Naive thymus-derived CD4-positive, alpha-beta T cell (primary cell): ENCODE measurements around the gene TRABD2B. TPM values are rescaled to one million over a fixed set of nuclear protein-coding genes. Genes with fewer than 3 reads are reported as not detected.

Source experiments
- ATAC-seq: fragments of 150-1000 bp; cut with Tn5 transposase; 2 replicates; pipeline ENCODE4 v1.10.0; 2021; ENCODE audit warnings: mild to moderate bottlenecking, moderate library complexity
- CTCF ChIA-PET: fragments of 350-600 bp; sonication (Branson Sonifier 250); formaldehyde crosslinking; loops from one replicate; lab custom pipeline; 2021; ENCODE audit warnings: antibody characterized with exemption; lab: Charles Lee
- POLR2A ChIA-PET: fragments of 350-600 bp; sonication (Branson Sonifier 250); formaldehyde crosslinking; loops from one replicate; lab custom pipeline; 2021; ENCODE audit warnings: antibody characterized with exemption, inconsistent platforms; lab: Charles Lee
- DNase-seq, 9 donors: peaks; one replicate each; pipeline versions ENCODE4 v3.0.0 to v3.0.0-alpha.2; 2020 to 2022; ENCODE audit warnings: mixed read lengths in 1 of 9
- H3K27ac ChIP-seq: one replicate; pipeline ENCODE4 v1.7.0; 2013; ENCODE audit warnings: mild to moderate bottlenecking, low read depth, low read length, moderate library complexity
- H3K27me3 ChIP-seq, 2 donors: one replicate each; pipeline ENCODE4 v1.7.0; 2013; ENCODE audit warnings: low read length in 2 of 2, mild to moderate bottlenecking in 2 of 2, moderate library complexity in 2 of 2; ENCODE audit not compliant: control insufficient read depth in 2 of 2, insufficient read depth in 2 of 2
- H3K36me3 ChIP-seq, 3 experiments: 1 replicate in 2 of 3; 2 replicates in 1 of 3; pipeline ENCODE4 v1.7.0; 2013; ENCODE audit warnings: low read length in 3 of 3, mild to moderate bottlenecking in 3 of 3, moderate library complexity in 1 of 3; ENCODE audit not compliant: insufficient read depth in 3 of 3, control insufficient read depth in 2 of 3
- H3K4me1 ChIP-seq, 2 donors: one replicate each; pipeline ENCODE4 v1.7.0; 2013; ENCODE audit warnings: low read length in 2 of 2, mild to moderate bottlenecking in 2 of 2, moderate library complexity in 1 of 2; ENCODE audit not compliant: control insufficient read depth in 2 of 2, insufficient read depth in 2 of 2
- H3K4me3 ChIP-seq: 2 replicates; pipeline ENCODE4 v1.7.0; 2013; ENCODE audit warnings: mild to moderate bottlenecking, low read length
- H3K9me3 ChIP-seq, 3 experiments: 1 replicate in 2 of 3; 2 replicates in 1 of 3; pipeline ENCODE4 v1.7.0; 2013; ENCODE audit warnings: low read length in 3 of 3; ENCODE audit not compliant: control insufficient read depth in 2 of 3
- H3K27ac Mint-ChIP-seq, 9 donors: one replicate each; pipeline ENCODE4 v1.8.0; 2020 to 2022; ENCODE audit warnings: mixed read lengths in 9 of 9, mild to moderate bottlenecking in 8 of 9, moderate library complexity in 5 of 9, inconsistent platforms in 2 of 9
- H3K27me3 Mint-ChIP-seq, 5 donors: one replicate each; pipeline ENCODE4 v1.8.0; 2021 to 2022; ENCODE audit warnings: mixed read lengths in 5 of 5, mild to moderate bottlenecking in 1 of 5
- H3K36me3 Mint-ChIP-seq, 5 donors: one replicate each; pipeline ENCODE4 v1.8.0; 2020 to 2022; ENCODE audit warnings: mixed read lengths in 5 of 5, mild to moderate bottlenecking in 3 of 5, inconsistent platforms in 1 of 5
- H3K4me1 Mint-ChIP-seq, 7 donors: one replicate each; pipeline ENCODE4 v1.8.0; 2020 to 2022; ENCODE audit warnings: mixed read lengths in 7 of 7, mild to moderate bottlenecking in 3 of 7, inconsistent platforms in 1 of 7
- H3K4me3 Mint-ChIP-seq, 10 donors: one replicate each; pipeline ENCODE4 v1.8.0; 2020 to 2022; ENCODE audit warnings: mild to moderate bottlenecking in 10 of 10, mixed read lengths in 10 of 10, moderate library complexity in 6 of 10, inconsistent platforms in 2 of 10
- H3K9me3 Mint-ChIP-seq, 11 donors: one replicate each; pipeline ENCODE4 v1.8.0; 2020 to 2022; ENCODE audit warnings: mixed read lengths in 11 of 11, mild to moderate bottlenecking in 4 of 11, inconsistent platforms in 1 of 11, moderate library complexity in 1 of 11
- intact Hi-C, 2 donors: fragments of 100-400 bp; cut with micrococcal nuclease; formaldehyde crosslinking; loops; one replicate each; pipeline ENCODE4 v1.15.1; 2023
- polyA plus RNA-seq, 2 donors: library from polyadenylated mRNA; unstranded; fragments of 300-500 nt; fragmentation: Illumina TruSeq; gene quantifications; one replicate each; pipeline ENCODE4 v1.2.3, GENCODE V29; 2021
- total RNA-seq, 6 experiments: library from RNA in 5 of 6; stranded (reverse) in 5 of 6; gene quantifications; 1 replicate in 5 of 6; 2 replicates in 1 of 6; pipeline ENCODE4 v1.2.3 and lab custom pipeline; 2021 to 2026

TRABD2B gene
- total and polyA plus RNA-seq, 7 experiments from 2014 or later = not detected

GRCh38 chr1:47756006-47756405 lies 241.2 kb downstream of the TRABD2B start:
- DNase-seq = no peak
- H3K27ac Mint-ChIP-seq = no peak overlapping the region
- intact Hi-C loops = no loop called here
- Histone ChIP-seq H3K27ac (no peak overlapping the region), H3K4me1 (no peaks in the 10 kb centered on the region), H3K27me3 (peaks cover 0 to 4% of the 10 kb centered on the region in 2 donors), H3K36me3 (no peaks in the 10 kb centered on the region), H3K9me3 (no peaks in the 10 kb centered on the region), H3K4me3 (no peak overlapping the region)
- H3K36me3 Mint-ChIP-seq = no peaks in the 10 kb centered on the region
- H3K9me3 Mint-ChIP-seq = no peaks in the 10 kb centered on the region
- peaks cover 0 to 35% (median 11%) of the 10 kb centered on the region in 5 donors for H3K27me3 Mint-ChIP-seq
- ChIA-PET POLR2A (no interaction called here), CTCF (no interaction called here)
- H3K4me1 Mint-ChIP-seq = no peaks in the 10 kb centered on the region
- ATAC-seq = no peak
- H3K4me3 Mint-ChIP-seq = no peak overlapping the region

GRCh38 chr1:47755101-47755990 lies 241.8 kb downstream of the TRABD2B start:
- ATAC-seq (peak; percentile 53), DNase-seq (peak in 6 of 9 donors; percentile 2 to 59 (median 19))
- POLR2A ChIA-PET = no interaction called here
- peaks cover 0 to 31% (median 11%) of the 10 kb centered on the region in 5 donors for H3K27me3 Mint-ChIP-seq
- H3K27ac Mint-ChIP-seq = no peak overlapping the region
- Histone ChIP-seq H3K4me3 (no peak overlapping the region), H3K9me3 (no peaks in the 10 kb centered on the region), H3K27ac (no peak overlapping the region), H3K36me3 (no peaks in the 10 kb centered on the region), H3K27me3 (peaks cover 0 to 4% of the 10 kb centered on the region in 2 donors), H3K4me1 (no peaks in the 10 kb centered on the region)
- H3K4me3 Mint-ChIP-seq = no peak overlapping the region
- no peaks in the 10 kb centered on the region for H3K36me3 Mint-ChIP-seq
- CTCF ChIA-PET = no interaction called here
- intact Hi-C loops = no loop called here
- no peaks in the 10 kb centered on the region for H3K4me1 Mint-ChIP-seq
- H3K9me3 Mint-ChIP-seq = no peaks in the 10 kb centered on the region

GRCh38 chr1:47754221-47754620 lies 243.0 kb downstream of the TRABD2B start:
- CTCF ChIA-PET = interaction anchor here (1.4 kb wide), 1 partner anchor 10 kb away, joined by 3 read pairs; no protein-coding TSS in a partner anchor

GRCh38 chr1:47753808-47754207 lies 243.4 kb downstream of the TRABD2B start:
- peaks cover 0 to 4% of the 10 kb centered on the region in 2 donors for H3K27me3 ChIP-seq
- H3K27me3 Mint-ChIP-seq = peaks cover 0 to 21% (median 6%) of the 10 kb centered on the region in 5 donors
- POLR2A ChIA-PET = no interaction called here

More at GRCh38 chr1:47754221-47754620, 243.0 kb downstream of the TRABD2B start:
- DNase-seq = no peak
- ATAC-seq = no peak
- H3K27me3 ChIP-seq = peaks cover 0 to 4% of the 10 kb centered on the region in 2 donors
- H3K4me1 Mint-ChIP-seq = no peaks in the 10 kb centered on the region
- no peaks in the 10 kb centered on the region for H3K4me1 ChIP-seq
- POLR2A ChIA-PET = no interaction called here
- H3K27ac Mint-ChIP-seq = no peak overlapping the region
- no peak overlapping the region for H3K4me3 Mint-ChIP-seq
- no peak overlapping the region for H3K27ac ChIP-seq
- no peaks in the 10 kb centered on the region for H3K9me3 ChIP-seq
- intact Hi-C loops = no loop called here
- H3K9me3 Mint-ChIP-seq = no peaks in the 10 kb centered on the region
- no peaks in the 10 kb centered on the region for H3K36me3 Mint-ChIP-seq
- H3K36me3 ChIP-seq = no peaks in the 10 kb centered on the region
- no peak overlapping the region for H3K4me3 ChIP-seq
- peaks cover 0 to 21% (median 7%) of the 10 kb centered on the region in 5 donors for H3K27me3 Mint-ChIP-seq

GRCh38 chr1:47752559-47752958 lies 244.6 kb downstream of the TRABD2B start:
- Histone ChIP-seq H3K36me3 (no peaks in the 10 kb centered on the region), H3K27ac (no peak overlapping the region), H3K4me1 (no peaks in the 10 kb centered on the region), H3K4me3 (no peak overlapping the region), H3K9me3 (no peaks in the 10 kb centered on the region), H3K27me3 (peaks cover 0 to 4% of the 10 kb centered on the region in 2 donors)
- ChIA-PET POLR2A (interaction anchor here (0.6 kb wide), 1 partner anchor 161 kb away, joined by 4 read pairs; no protein-coding TSS in a partner anchor), CTCF (no interaction called here)
- intact Hi-C loops = no loop called here
- Mint-ChIP-seq H3K36me3 (no peaks in the 10 kb centered on the region), H3K4me3 (no peak overlapping the region), H3K27me3 (peaks cover 0 to 13% (median 6%) of the 10 kb centered on the region in 5 donors), H3K27ac (no peak overlapping the region), H3K9me3 (no peaks in the 10 kb centered on the region), H3K4me1 (no peaks in the 10 kb centered on the region)
- no peak for DNase-seq
- ATAC-seq = no peak

More at GRCh38 chr1:47753808-47754207, 243.4 kb downstream of the TRABD2B start:
- Histone ChIP-seq H3K4me3 (no peak overlapping the region), H3K36me3 (no peaks in the 10 kb centered on the region), H3K9me3 (no peaks in the 10 kb centered on the region), H3K4me1 (no peaks in the 10 kb centered on the region), H3K27ac (no peak overlapping the region)
- H3K36me3 Mint-ChIP-seq = no peaks in the 10 kb centered on the region
- no peak overlapping the region for H3K4me3 Mint-ChIP-seq
- ATAC-seq (no peak), DNase-seq (no peak)
- CTCF ChIA-PET = interaction anchor here (1.4 kb wide), 1 partner anchor 11 kb away, joined by 3 read pairs; no protein-coding TSS in a partner anchor
- H3K4me1 Mint-ChIP-seq = no peaks in the 10 kb centered on the region
- H3K9me3 Mint-ChIP-seq = no peaks in the 10 kb centered on the region
- H3K27ac Mint-ChIP-seq = no peak overlapping the region
- intact Hi-C loops = no loop called here

- POLR2A ChIA-PET = interaction anchor here (0.6 kb wide), 1 partner anchor 161 kb away, joined by 4 read pairs; no protein-coding TSS in a partner anchor
- Mint-ChIP-seq H3K4me1 (no peaks in the 10 kb centered on the region), H3K27ac (no peak overlapping the region), H3K27me3 (peaks cover 0 to 12% (median 5%) of the 10 kb centered on the region in 5 donors), H3K36me3 (no peaks in the 10 kb centered on the region), H3K4me3 (no peak overlapping the region), H3K9me3 (peaks cover 0 to 2% (median 0%) of the 10 kb centered on the region in 11 donors)
- Histone ChIP-seq H3K9me3 (no peaks in the 10 kb centered on the region), H3K27me3 (no peaks in the 10 kb centered on the region), H3K4me3 (no peak overlapping the region), H3K36me3 (no peaks in the 10 kb centered on the region), H3K27ac (no peak overlapping the region), H3K4me1 (no peaks in the 10 kb centered on the region)
- DNase-seq (no peak), ATAC-seq (no peak)
- intact Hi-C loops = no loop called here
- CTCF ChIA-PET = no interaction called here
Observed at GRCh38 chr1:47751996-47752451, 245.2 kb downstream of the TRABD2B start.
